HepG2 (cell line): Measurements from ENCODE around the gene PHF3. TPM values are rescaled to one million over a fixed set of nuclear protein-coding genes. Genes with fewer than 3 reads are reported as not detected.

Experiments used
- NFATC3 ChIP-seq: sonication (generic); formaldehyde crosslinking; IDR thresholded peaks from 2 replicates; pipeline ENCODE4 v1.5.1; 2020; ENCODE audit warnings: mild to moderate bottlenecking, missing genetic modification reagents
- NFE2L2 ChIP-seq: fragments of 150-350 bp; IDR thresholded peaks from 2 replicates; pipeline ENCODE4 v1.6.1; 2014; ENCODE audit warnings: low read length
- PHF20 ChIP-seq: sonication (generic); formaldehyde crosslinking; IDR thresholded peaks from 2 replicates; pipeline ENCODE4 v1.5.0; 2020; ENCODE audit warnings: mild to moderate bottlenecking, missing genetic modification reagents
- RXRB ChIP-seq: IDR thresholded peaks from 2 replicates; pipeline ENCODE4 v1.6.1; 2016; ENCODE audit warnings: borderline replicate concordance, missing genetic modification reagents, missing compliant biosample characterization
- SALL1 ChIP-seq: sonication (generic); formaldehyde crosslinking; IDR thresholded peaks from 2 replicates; pipeline ENCODE4 v1.8.0; 2022; ENCODE audit warnings: mild to moderate bottlenecking, missing genetic modification reagents
- SATB2 ChIP-seq: sonication (generic); formaldehyde crosslinking; IDR thresholded peaks from 2 replicates; pipeline ENCODE4 v1.5.0; 2020; ENCODE audit warnings: missing genetic modification reagents
- TARDBP ChIP-seq: sonication (generic); formaldehyde crosslinking; IDR thresholded peaks from 2 replicates; pipeline ENCODE4 v1.8.0; 2022; ENCODE audit warnings: mild to moderate bottlenecking, missing genetic modification reagents
- ZFX ChIP-seq: sonication (generic); formaldehyde crosslinking; IDR thresholded peaks from 2 replicates; pipeline ENCODE4 v1.4.0; 2020; ENCODE audit warnings: mild to moderate bottlenecking, low read depth, missing genetic modification reagents, moderate library complexity
- ZNF615 ChIP-seq: sonication (generic); formaldehyde crosslinking; IDR thresholded peaks from 2 replicates; pipeline ENCODE4 v1.5.0; 2020; ENCODE audit warnings: mild to moderate bottlenecking, missing genetic modification reagents, borderline replicate concordance
- ZNF713 ChIP-seq: sonication (generic); formaldehyde crosslinking; IDR thresholded peaks from 2 replicates; pipeline ENCODE4 v1.4.0; 2020; ENCODE audit warnings: mild to moderate bottlenecking, missing genetic modification reagents
- polyA plus RNA-seq, 8 experiments: library from polyadenylated mRNA; depleted of rRNA in 3 of 8; stranded (reverse) in 7 of 8; unstranded in 1 of 8; fragments of >200 nt; fragmentation: Illumina TruSeq in 4 of 8; extraction: Trizol in 4 of 8; gene quantifications; 2 replicates each; pipeline versions ENCODE4 v1.2.1 to v1.2.3, GENCODE V29; 2011 to 2016; ENCODE audit warnings: low read depth in 4 of 8, missing spikeins in 1 of 8, mixed read lengths in 1 of 8; ENCODE audit not compliant: insufficient read depth in 1 of 8
- total RNA-seq, 5 experiments: library from RNA; depleted of rRNA; stranded (reverse); fragments of >200 nt; fragmentation: Illumina TruSeq; extraction: Trizol; gene quantifications; 2 replicates each; pipeline ENCODE4 v1.2.3, GENCODE V29; 2016; ENCODE audit warnings: low read depth in 1 of 5
- TF ChIP-seq, protein P1 (sequence below): sonication (generic); formaldehyde crosslinking; IDR thresholded peaks from 2 replicates; pipeline ENCODE4 v1.8.0; 2022; ENCODE audit warnings: missing genetic modification reagents, mild to moderate bottlenecking, moderate library complexity, borderline replicate concordance
- TF ChIP-seq, protein P2 (sequence below): sonication (generic); formaldehyde crosslinking; IDR thresholded peaks from one replicate; pipeline ENCODE4 v1.5.1; 2020; ENCODE audit warnings: mild to moderate bottlenecking, missing genetic modification reagents; ENCODE audit errors: not compliant biosample characterization
- TF ChIP-seq, protein P3 (sequence below): sonication (generic); formaldehyde crosslinking; IDR thresholded peaks from 2 replicates; pipeline ENCODE4 v1.4.0; 2020; ENCODE audit warnings: mild to moderate bottlenecking, missing genetic modification reagents
- TF ChIP-seq, protein P4 (sequence below): sonication (generic); formaldehyde crosslinking; IDR thresholded peaks from 2 replicates; pipeline ENCODE4 v1.4.0; 2020; ENCODE audit warnings: missing genetic modification reagents, borderline replicate concordance

The PHF3 gene
- total and polyA plus RNA-seq, 2 of the 13 experiments (the other 11 are each of a cell fraction or from before 2014, with no cell fraction given), result 19.8 to 70.4 TPM

DNA sequence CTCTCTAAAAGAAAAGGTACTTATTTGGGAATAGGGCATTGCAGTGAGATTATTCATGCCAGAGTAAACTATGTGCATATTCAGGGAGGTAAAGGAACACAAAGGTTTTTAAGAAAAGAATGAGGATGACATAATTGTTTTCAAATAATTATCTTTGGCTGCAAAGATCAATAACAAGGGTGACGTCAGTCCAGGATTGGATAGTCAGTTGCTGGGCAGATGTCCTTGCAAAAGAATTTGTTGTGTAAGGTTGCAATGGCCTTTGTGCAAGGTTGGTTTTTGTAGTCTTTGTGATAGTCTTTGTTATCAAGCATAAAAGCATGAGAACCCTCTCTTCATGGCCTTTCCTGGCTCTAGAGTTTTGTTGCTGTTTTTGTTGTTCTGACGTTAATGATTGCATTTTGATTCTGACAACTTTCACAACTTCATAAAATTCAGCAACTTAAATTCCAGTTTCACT is 45.6 kb upstream of the PHF3 start (continued):
- no peak for TF ChIP-seq NFE2L2
- peak; percentile 78; the same call in 1 of the 2 replicates for TF ChIP-seq SALL1 (CRISPR knock-in tag)
- TF ChIP-seq TARDBP, result peak; percentile 54
- TF ChIP-seq, protein P1, sequence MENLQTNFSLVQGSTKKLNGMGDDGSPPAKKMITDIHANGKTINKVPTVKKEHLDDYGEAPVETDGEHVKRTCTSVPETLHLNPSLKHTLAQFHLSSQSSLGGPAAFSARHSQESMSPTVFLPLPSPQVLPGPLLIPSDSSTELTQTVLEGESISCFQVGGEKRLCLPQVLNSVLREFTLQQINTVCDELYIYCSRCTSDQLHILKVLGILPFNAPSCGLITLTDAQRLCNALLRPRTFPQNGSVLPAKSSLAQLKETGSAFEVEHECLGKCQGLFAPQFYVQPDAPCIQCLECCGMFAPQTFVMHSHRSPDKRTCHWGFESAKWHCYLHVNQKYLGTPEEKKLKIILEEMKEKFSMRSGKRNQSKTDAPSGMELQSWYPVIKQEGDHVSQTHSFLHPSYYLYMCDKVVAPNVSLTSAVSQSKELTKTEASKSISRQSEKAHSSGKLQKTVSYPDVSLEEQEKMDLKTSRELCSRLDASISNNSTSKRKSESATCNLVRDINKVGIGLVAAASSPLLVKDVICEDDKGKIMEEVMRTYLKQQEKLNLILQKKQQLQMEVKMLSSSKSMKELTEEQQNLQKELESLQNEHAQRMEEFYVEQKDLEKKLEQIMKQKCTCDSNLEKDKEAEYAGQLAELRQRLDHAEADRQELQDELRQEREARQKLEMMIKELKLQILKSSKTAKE (CRISPR knock-in tag), result no peak
- peak; percentile 81 for TF ChIP-seq RXRB (CRISPR knock-in tag)
- TF ChIP-seq NFATC3 (CRISPR knock-in tag), result no peak
- no peak for TF ChIP-seq ZFX (CRISPR knock-in tag)
- TF ChIP-seq, protein P2, sequence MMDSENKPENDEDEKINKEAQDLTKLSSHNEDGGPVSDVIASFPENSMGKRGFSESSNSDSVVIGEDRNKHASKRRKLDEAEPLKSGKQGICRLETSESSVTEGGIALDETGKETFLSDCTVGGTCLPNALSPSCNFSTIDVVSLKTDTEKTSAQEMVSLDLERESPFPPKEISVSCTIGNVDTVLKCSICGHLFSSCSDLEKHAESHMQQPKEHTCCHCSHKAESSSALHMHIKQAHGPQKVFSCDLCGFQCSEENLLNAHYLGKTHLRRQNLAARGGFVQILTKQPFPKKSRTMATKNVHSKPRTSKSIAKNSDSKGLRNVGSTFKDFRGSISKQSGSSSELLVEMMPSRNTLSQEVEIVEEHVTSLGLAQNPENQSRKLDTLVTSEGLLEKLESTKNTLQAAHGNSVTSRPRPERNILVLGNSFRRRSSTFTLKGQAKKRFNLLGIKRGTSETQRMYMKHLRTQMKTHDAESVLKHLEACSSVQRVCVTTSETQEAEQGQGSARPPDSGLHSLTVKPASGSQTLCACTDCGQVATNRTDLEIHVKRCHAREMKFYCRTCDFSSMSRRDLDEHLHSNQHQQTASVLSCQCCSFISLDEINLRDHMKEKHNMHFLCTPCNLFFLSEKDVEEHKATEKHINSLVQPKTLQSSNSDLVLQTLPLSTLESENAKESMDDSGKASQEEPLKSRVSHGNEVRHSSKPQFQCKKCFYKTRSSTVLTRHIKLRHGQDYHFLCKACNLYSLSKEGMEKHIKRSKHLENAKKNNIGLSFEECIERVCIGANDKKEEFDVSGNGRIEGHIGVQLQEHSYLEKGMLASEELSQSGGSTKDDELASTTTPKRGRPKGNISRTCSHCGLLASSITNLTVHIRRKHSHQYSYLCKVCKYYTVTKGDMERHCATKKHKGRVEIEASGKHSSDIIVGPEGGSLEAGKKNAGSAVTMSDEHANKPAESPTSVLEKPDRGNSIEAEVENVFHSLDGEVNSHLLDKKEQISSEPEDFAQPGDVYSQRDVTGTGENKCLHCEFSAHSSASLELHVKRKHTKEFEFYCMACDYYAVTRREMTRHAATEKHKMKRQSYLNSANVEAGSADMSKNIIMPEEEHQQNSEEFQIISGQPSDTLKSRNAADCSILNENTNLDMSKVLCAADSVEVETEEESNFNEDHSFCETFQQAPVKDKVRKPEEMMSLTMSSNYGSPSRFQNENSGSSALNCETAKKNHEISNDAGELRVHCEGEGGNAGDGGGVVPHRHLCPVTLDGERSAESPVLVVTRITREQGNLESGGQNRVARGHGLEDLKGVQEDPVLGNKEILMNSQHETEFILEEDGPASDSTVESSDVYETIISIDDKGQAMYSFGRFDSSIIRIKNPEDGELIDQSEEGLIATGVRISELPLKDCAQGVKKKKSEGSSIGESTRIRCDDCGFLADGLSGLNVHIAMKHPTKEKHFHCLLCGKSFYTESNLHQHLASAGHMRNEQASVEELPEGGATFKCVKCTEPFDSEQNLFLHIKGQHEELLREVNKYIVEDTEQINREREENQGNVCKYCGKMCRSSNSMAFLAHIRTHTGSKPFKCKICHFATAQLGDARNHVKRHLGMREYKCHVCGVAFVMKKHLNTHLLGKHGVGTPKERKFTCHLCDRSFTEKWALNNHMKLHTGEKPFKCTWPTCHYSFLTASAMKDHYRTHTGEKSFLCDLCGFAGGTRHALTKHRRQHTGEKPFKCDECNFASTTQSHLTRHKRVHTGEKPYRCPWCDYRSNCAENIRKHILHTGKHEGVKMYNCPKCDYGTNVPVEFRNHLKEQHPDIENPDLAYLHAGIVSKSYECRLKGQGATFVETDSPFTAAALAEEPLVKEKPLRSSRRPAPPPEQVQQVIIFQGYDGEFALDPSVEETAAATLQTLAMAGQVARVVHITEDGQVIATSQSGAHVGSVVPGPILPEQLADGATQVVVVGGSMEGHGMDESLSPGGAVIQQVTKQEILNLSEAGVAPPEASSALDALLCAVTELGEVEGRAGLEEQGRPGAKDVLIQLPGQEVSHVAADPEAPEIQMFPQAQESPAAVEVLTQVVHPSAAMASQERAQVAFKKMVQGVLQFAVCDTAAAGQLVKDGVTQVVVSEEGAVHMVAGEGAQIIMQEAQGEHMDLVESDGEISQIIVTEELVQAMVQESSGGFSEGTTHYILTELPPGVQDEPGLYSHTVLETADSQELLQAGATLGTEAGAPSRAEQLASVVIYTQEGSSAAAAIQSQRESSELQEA (CRISPR knock-in tag), result no peak
- TF ChIP-seq ZNF713 (CRISPR knock-in tag), result no peak
- no peak for TF ChIP-seq PHF20 (CRISPR knock-in tag)
- TF ChIP-seq, protein P3, sequence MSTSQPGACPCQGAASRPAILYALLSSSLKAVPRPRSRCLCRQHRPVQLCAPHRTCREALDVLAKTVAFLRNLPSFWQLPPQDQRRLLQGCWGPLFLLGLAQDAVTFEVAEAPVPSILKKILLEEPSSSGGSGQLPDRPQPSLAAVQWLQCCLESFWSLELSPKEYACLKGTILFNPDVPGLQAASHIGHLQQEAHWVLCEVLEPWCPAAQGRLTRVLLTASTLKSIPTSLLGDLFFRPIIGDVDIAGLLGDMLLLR (CRISPR knock-in tag), result no peak
- TF ChIP-seq, protein P4, sequence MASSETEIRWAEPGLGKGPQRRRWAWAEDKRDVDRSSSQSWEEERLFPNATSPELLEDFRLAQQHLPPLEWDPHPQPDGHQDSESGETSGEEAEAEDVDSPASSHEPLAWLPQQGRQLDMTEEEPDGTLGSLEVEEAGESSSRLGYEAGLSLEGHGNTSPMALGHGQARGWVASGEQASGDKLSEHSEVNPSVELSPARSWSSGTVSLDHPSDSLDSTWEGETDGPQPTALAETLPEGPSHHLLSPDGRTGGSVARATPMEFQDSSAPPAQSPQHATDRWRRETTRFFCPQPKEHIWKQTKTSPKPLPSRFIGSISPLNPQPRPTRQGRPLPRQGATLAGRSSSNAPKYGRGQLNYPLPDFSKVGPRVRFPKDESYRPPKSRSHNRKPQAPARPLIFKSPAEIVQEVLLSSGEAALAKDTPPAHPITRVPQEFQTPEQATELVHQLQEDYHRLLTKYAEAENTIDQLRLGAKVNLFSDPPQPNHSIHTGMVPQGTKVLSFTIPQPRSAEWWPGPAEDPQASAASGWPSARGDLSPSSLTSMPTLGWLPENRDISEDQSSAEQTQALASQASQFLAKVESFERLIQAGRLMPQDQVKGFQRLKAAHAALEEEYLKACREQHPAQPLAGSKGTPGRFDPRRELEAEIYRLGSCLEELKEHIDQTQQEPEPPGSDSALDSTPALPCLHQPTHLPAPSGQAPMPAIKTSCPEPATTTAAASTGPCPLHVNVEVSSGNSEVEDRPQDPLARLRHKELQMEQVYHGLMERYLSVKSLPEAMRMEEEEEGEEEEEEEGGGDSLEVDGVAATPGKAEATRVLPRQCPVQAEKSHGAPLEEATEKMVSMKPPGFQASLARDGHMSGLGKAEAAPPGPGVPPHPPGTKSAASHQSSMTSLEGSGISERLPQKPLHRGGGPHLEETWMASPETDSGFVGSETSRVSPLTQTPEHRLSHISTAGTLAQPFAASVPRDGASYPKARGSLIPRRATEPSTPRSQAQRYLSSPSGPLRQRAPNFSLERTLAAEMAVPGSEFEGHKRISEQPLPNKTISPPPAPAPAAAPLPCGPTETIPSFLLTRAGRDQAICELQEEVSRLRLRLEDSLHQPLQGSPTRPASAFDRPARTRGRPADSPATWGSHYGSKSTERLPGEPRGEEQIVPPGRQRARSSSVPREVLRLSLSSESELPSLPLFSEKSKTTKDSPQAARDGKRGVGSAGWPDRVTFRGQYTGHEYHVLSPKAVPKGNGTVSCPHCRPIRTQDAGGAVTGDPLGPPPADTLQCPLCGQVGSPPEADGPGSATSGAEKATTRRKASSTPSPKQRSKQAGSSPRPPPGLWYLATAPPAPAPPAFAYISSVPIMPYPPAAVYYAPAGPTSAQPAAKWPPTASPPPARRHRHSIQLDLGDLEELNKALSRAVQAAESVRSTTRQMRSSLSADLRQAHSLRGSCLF (CRISPR knock-in tag), result no peak
- TF ChIP-seq SATB2 (CRISPR knock-in tag), result no peak
- no peak for TF ChIP-seq ZNF615
